Epithelial cell of proximal tubule (primary cell): ENCODE measurements around the gene HAT1. TPM values are rescaled to one million over a fixed set of nuclear protein-coding genes. Genes with fewer than 3 reads are reported as not detected.

Experiments
- DNase-seq: peaks from one replicate; pipeline ENCODE4 v3.0.0-alpha.2; 2011; ENCODE audit warnings: low read depth
- H3K4me3 ChIP-seq: 2 replicates; pipeline ENCODE4 v1.5.1; 2011; ENCODE audit warnings: low read depth, mild to moderate bottlenecking, low read length
- CTCF ChIP-seq: conservative IDR thresholded peaks from 2 replicates; pipeline ENCODE4 v1.5.1; 2012; ENCODE audit warnings: low read depth, mild to moderate bottlenecking, low read length
- total RNA-seq: library from RNA; depleted of rRNA; stranded (reverse); fragments of >200 nt; gene quantifications from 2 replicates; pipeline ENCODE4 v1.2.3, GENCODE V29; 2015

Gene HAT1
- total RNA-seq, 1 donor from 2014 or later = 68.9 TPM

- H3K4me3 ChIP-seq = no peak overlapping the region
- TF ChIP-seq CTCF = no peak
- DNase-seq = no peak
Measured at GRCh38 chr2:171882089-171882769, 40.0 kb upstream of the HAT1 start.

- no peak overlapping the region for H3K4me3 ChIP-seq
- no peak for TF ChIP-seq CTCF
- DNase-seq = no peak
Measured at GRCh38 chr2:171883275-171883893, 38.9 kb upstream of the HAT1 start.

GRCh38 chr2:171889333-171889732 lies 32.9 kb upstream of the HAT1 start:
- no peak for TF ChIP-seq CTCF
- DNase-seq = no peak
- H3K4me3 ChIP-seq = no peak overlapping the region

GRCh38 chr2:171889808-171890207 lies 32.5 kb upstream of the HAT1 start:
- H3K4me3 ChIP-seq = no peak overlapping the region
- TF ChIP-seq CTCF = no peak
- DNase-seq = no peak

GRCh38 chr2:171893196-171893823 lies 29.0 kb upstream of the HAT1 start:
- peak overlapping the region; percentile 99 for H3K4me3 ChIP-seq
- no peak for DNase-seq
- TF ChIP-seq CTCF = no peak

GRCh38 chr2:171893824-171894611 lies 28.2 kb upstream of the HAT1 start, which contains the start of gene SLC25A12:
SLC25A12 (minus strand) TSS chr2:171894244; CDS start chr2:171894214, 30 bp downstream.
- no peak for TF ChIP-seq CTCF
- peak within 1 kb of the TSS; percentile 99 for H3K4me3 ChIP-seq
- peak; percentile 18 for DNase-seq
